GM15510 (cell line): ENCODE data around the gene SAMM50.

ENCODE experiments used
- POLR2A ChIP-seq: IDR thresholded peaks from 3 replicates; pipeline ENCODE4 v1.6.1; 2011; ENCODE audit warnings: borderline replicate concordance; ENCODE audit not compliant: insufficient read length; ENCODE audit errors: extremely low read depth

SAMM50 gene

GRCh38 chr22:43955040-43955882, at the start of gene SAMM50:
Gene SAMM50 (plus strand): TSS chr22:43955442. CDS start chr22:43955578, 136 bp downstream.
- TF ChIP-seq POLR2A = peak; percentile 93

GRCh38 chr22:43905681-43906080, 49.6 kb upstream of the SAMM50 start:
- no peak for TF ChIP-seq POLR2A

- TF ChIP-seq POLR2A = no peak
Observed at GRCh38 chr22:43909708-43910107, 45.5 kb upstream of the SAMM50 start.

- TF ChIP-seq POLR2A = no peak
Observed at GRCh38 chr22:43910178-43910695, 45.0 kb upstream of the SAMM50 start.

- TF ChIP-seq POLR2A = no peak
Observed at GRCh38 chr22:43911351-43911750, 43.9 kb upstream of the SAMM50 start.

GRCh38 chr22:43917521-43917920, 37.7 kb upstream of the SAMM50 start:
- TF ChIP-seq POLR2A = no peak

- no peak for TF ChIP-seq POLR2A
Observed at GRCh38 chr22:43919106-43919973, 35.9 kb upstream of the SAMM50 start.

GRCh38 chr22:43921370-43921769, 33.9 kb upstream of the SAMM50 start:
- no peak for TF ChIP-seq POLR2A

- no peak for TF ChIP-seq POLR2A
Observed at GRCh38 chr22:43922123-43922522, 33.1 kb upstream of the SAMM50 start.

- no peak for TF ChIP-seq POLR2A
Observed at GRCh38 chr22:43923191-43923590, 32.1 kb upstream of the SAMM50 start.

GRCh38 chr22:43923631-43924464, 31.4 kb upstream of the SAMM50 start, which contains the start of gene PNPLA3:
Gene PNPLA3 (plus strand): TSS chr22:43923805. CDS start chr22:43923912, 107 bp downstream.
- peak; percentile 18 for TF ChIP-seq POLR2A

GRCh38 chr22:43924877-43925276, 30.4 kb upstream of the SAMM50 start:
- TF ChIP-seq POLR2A = no peak

- TF ChIP-seq POLR2A = no peak
Observed at GRCh38 chr22:43925433-43926348, 29.6 kb upstream of the SAMM50 start.
